AML-193 (cell line): Measurements from ENCODE around the gene GBGT1.

Experiments used
- DNase-seq, 2 experiments: peaks; one replicate each; lab custom pipeline; 2025; lab: John Stamatoyannopoulos, UW

Gene GBGT1

GRCh38 chr9:133143639-133144141, 20.0 kb downstream of the GBGT1 start:
- no peak for DNase-seq

- no peak for DNase-seq
Observed at GRCh38 chr9:133142684-133143622, 20.8 kb downstream of the GBGT1 start.

GRCh38 chr9:133141833-133142595, 21.7 kb downstream of the GBGT1 start:
- no peak for DNase-seq

GRCh38 chr9:133140606-133141005, 23.1 kb downstream of the GBGT1 start:
- no peak for DNase-seq

- no peak for DNase-seq
Observed at GRCh38 chr9:133140174-133140505, 23.6 kb downstream of the GBGT1 start.

GRCh38 chr9:133139246-133140173, 24.2 kb downstream of the GBGT1 start:
- no peak for DNase-seq

- no peak for DNase-seq
Observed at GRCh38 chr9:133137451-133138231, 26.1 kb downstream of the GBGT1 start.

GRCh38 chr9:133135146-133135745, 28.5 kb downstream of the GBGT1 start:
- DNase-seq = no peak

GRCh38 chr9:133134388-133135145, 29.1 kb downstream of the GBGT1 start:
- no peak for DNase-seq

- no peak for DNase-seq
Observed at GRCh38 chr9:133133681-133134387, 29.9 kb downstream of the GBGT1 start.

- no peak for DNase-seq
Observed at GRCh38 chr9:133132174-133132573, 31.5 kb downstream of the GBGT1 start.

GRCh38 chr9:133131506-133131905, 32.2 kb downstream of the GBGT1 start:
- DNase-seq = no peak

- no peak for DNase-seq
Observed at GRCh38 chr9:133130685-133131244, 32.9 kb downstream of the GBGT1 start.

- DNase-seq = no peak
Observed at GRCh38 chr9:133129001-133129795, 34.5 kb downstream of the GBGT1 start.

- DNase-seq = no peak
Observed at GRCh38 chr9:133128152-133128551, 35.6 kb downstream of the GBGT1 start.

- no peak for DNase-seq
Observed at GRCh38 chr9:133127340-133127981, 36.3 kb downstream of the GBGT1 start.

- DNase-seq = no peak
Observed at GRCh38 chr9:133126697-133127339, 36.9 kb downstream of the GBGT1 start.
